Measurements from ENCODE around the gene CXorf51A.
"Not testable (repeated sequence)": the region's sequence is repeated elsewhere in the genome, so short reads cannot be mapped to it uniquely, and the experiment has no call there.

The CXorf51A gene

DNA sequence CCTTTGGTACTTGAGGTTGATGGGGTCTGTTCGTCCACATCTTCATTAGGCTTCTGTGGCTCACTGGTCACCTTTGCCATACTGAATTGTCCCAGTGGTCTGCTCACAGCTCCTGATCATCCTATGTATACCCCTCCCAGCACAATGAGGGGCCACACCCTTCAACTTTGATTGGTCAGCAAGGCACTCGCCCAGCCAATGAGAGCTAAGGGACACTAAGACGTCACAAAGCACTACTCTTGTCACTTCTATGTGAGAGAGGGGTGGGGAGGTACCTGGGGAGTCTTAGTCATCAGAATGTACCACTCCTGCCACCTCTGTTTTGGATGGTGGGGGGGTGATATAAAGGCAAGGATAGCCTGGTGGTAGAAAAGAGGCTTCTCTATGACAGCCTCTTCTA is at the start of gene CXorf51A:
Gene CXorf51A, minus strand, starts transcription at position 101 of the 400 bp plus-strand sequence. Its CDS starts 21 bp downstream, at position 80.
- DNase-seq: not testable (repeated sequence)

DNA sequence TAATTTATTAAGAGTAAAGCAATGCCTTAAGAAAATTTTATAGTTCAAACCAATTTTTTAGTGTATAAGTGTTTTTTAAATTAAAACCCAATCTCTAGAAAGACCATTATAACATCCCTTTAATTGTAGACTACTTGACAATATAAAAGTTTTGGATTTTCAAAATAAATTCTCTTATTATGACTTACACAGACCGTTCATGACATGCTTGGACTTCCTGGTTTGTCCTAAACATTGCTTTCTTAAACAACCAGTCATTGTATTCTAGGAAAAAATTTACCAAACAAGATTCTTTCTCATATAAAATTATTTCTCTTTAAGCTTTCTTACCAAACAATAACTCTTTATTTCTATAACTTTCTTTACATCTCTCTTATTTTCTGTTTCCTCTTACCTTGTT is 49.0 kb upstream of the CXorf51A start:
- DNase-seq: no peak

DNA sequence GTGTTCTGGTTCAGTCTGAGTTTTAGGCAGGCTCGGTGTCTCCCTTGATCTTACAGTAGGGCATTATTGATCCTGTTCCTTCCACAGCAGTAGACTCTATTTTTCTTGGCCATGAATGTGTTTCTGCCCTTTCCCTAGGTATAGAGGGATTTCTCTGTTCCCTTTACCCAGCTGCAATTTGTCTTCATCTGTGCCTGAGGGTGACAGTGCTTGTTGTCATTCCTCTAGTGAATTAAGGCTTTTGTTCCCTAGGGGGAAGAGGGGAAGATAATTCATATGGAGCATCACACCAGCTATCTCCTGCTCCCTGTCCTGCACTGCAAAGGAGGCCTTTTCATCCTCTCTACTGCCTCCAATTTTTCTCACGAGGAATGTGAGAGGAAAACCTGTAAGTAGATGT is 39.7 kb upstream of the CXorf51A start:
- no peak for DNase-seq

DNA sequence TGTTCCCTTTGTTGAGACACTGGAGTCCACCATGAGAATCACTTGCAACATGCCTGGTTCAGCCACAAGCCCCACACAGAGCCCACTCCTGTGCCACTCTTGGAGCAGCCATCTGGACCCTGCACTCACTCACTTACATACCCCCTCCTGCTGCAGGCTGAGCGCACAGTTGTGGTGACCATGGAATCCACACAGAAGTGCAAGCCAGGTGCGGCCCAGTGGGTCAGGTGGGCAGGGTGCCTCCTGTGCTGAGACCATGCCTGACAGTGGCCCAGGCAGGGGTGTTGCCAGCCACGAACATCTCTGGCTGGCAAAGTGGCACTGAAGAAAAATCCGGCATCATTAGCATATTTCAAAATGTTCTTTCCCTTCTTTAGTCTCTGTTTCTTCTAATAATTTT is 17.4 kb upstream of the CXorf51A start:
- DNase-seq: no peak

DNA sequence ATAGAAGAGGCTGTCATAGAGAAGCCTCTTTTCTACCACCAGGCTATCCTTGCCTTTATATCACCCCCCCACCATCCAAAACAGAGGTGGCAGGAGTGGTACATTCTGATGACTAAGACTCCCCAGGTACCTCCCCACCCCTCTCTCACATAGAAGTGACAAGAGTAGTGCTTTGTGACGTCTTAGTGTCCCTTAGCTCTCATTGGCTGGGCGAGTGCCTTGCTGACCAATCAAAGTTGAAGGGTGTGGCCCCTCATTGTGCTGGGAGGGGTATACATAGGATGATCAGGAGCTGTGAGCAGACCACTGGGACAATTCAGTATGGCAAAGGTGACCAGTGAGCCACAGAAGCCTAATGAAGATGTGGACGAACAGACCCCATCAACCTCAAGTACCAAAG is 5.1 kb downstream of the CXorf51A start, which contains the start of gene CXorf51B:
Gene CXorf51B, plus strand, starts transcription at position 301 of the 400 bp plus-strand sequence. Its CDS starts 21 bp downstream, at position 322.
- DNase-seq: not testable (repeated sequence)

Data from NCI-H1694 (cell line).